LNCAP (cell line): Measurements from ENCODE around the gene NLRP1.

Source experiments
- CTCF ChIP-seq: fragments of 450-650 bp; IDR thresholded peaks from 2 replicates; pipeline ENCODE4 v1.5.1; 2017; ENCODE audit warnings: mild to moderate bottlenecking

Gene NLRP1

GRCh38 chr17:5580367-5580766, 3.9 kb downstream of the NLRP1 start:
- no peak for TF ChIP-seq CTCF

- no peak for TF ChIP-seq CTCF
These were observed 13.0 kb downstream of the NLRP1 start for GRCh38 chr17:5571281-5571680.

- no peak for TF ChIP-seq CTCF
These were observed 18.5 kb downstream of the NLRP1 start for GRCh38 chr17:5565808-5566207.

- TF ChIP-seq CTCF: no peak
These were observed 20.9 kb downstream of the NLRP1 start for GRCh38 chr17:5563456-5563855.

- no peak for TF ChIP-seq CTCF
These were observed 21.5 kb downstream of the NLRP1 start for GRCh38 chr17:5562661-5563360.

GRCh38 chr17:5561736-5562571, 22.4 kb downstream of the NLRP1 start:
- no peak for TF ChIP-seq CTCF

GRCh38 chr17:5560361-5560988, 23.8 kb downstream of the NLRP1 start:
- no peak for TF ChIP-seq CTCF
